Hypothalamus (tissue), 51 donors: Measurements from ENCODE around the gene SPINK1.
"Not testable (repeated sequence)": the region's sequence is repeated elsewhere in the genome, so short reads cannot be mapped to it uniquely, and the experiment has no call there.

Source experiments
- DNase-seq, 51 donors: peaks; one replicate each; lab custom pipeline; 2025; lab: John Stamatoyannopoulos, UW

The SPINK1 gene

GRCh38 chr5:147809830-147810666 lies 21.4 kb downstream of the SPINK1 start:
- DNase-seq = no peak

GRCh38 chr5:147805030-147805454 lies 26.4 kb downstream of the SPINK1 start:
- DNase-seq = no peak

- peak in 1 of 51 donors; percentile 3 for DNase-seq
These were observed 27.1 kb downstream of the SPINK1 start for GRCh38 chr5:147804334-147804733.

- DNase-seq = no peak
These were observed 27.5 kb downstream of the SPINK1 start for GRCh38 chr5:147803926-147804325.

- not testable (repeated sequence) for DNase-seq
These were observed 28.3 kb downstream of the SPINK1 start for GRCh38 chr5:147803161-147803560.

- DNase-seq = no peak
These were observed 30.0 kb downstream of the SPINK1 start for GRCh38 chr5:147801461-147801860.

- DNase-seq = no peak
These were observed 31.0 kb downstream of the SPINK1 start for GRCh38 chr5:147800491-147800890.

- no peak for DNase-seq
These were observed 34.7 kb downstream of the SPINK1 start for GRCh38 chr5:147796556-147797308.

GRCh38 chr5:147791181-147791580 lies 40.3 kb downstream of the SPINK1 start:
- no peak for DNase-seq

- DNase-seq = no peak
These were observed 41.7 kb downstream of the SPINK1 start for GRCh38 chr5:147789820-147790219.

GRCh38 chr5:147788023-147788422 lies 43.4 kb downstream of the SPINK1 start:
- DNase-seq = no peak

- no peak for DNase-seq
These were observed 45.3 kb downstream of the SPINK1 start for GRCh38 chr5:147786142-147786541.

- no peak for DNase-seq
These were observed 47.1 kb downstream of the SPINK1 start for GRCh38 chr5:147784146-147784987.

GRCh38 chr5:147782110-147783028 lies 49.1 kb downstream of the SPINK1 start, which contains the start of gene JAKMIP2:
JAKMIP2 (minus strand) TSS chr5:147782728; CDS start chr5:147671806, 110,922 bp downstream.
- DNase-seq = peak; percentile 30 to 98 (median 93)

- peak in 1 of 51 donors; percentile 52 for DNase-seq
These were observed 50.4 kb downstream of the SPINK1 start for GRCh38 chr5:147780924-147781573.

GRCh38 chr5:147779694-147780093 lies 51.8 kb downstream of the SPINK1 start:
- DNase-seq = no peak

GRCh38 chr5:147776989-147777388 lies 54.5 kb downstream of the SPINK1 start:
- DNase-seq = no peak
